GM12878 (cell line): ENCODE measurements around the gene EEF1G. TPM values are rescaled to one million over a fixed set of nuclear protein-coding genes. Genes with fewer than 3 reads are reported as not detected.

Source experiments
- EED ChIP-seq: sonication (generic); IDR thresholded peaks from 2 replicates; pipeline ENCODE4 v1.6.1; 2016; ENCODE audit warnings: antibody characterized with exemption, low read depth
- HDAC2 ChIP-seq: fragments of 200-600 bp; sonication (generic); IDR thresholded peaks from 2 replicates; pipeline ENCODE4 v1.6.1; 2017
- IKZF1 ChIP-seq: fragments of 450-650 bp; conservative IDR thresholded peaks from 2 replicates; pipeline ENCODE4 v1.6.1; 2017; ENCODE audit warnings: antibody characterized with exemption, mild to moderate bottlenecking
- IKZF2 ChIP-seq, 2 experiments: fragments of 450-650 bp; IDR thresholded peaks; 2 replicates each; pipeline ENCODE4 v1.6.1; 2017; ENCODE audit warnings: mild to moderate bottlenecking in 2 of 2, moderate library complexity in 2 of 2
- MYB ChIP-seq: fragments of 150-350 bp; IDR thresholded peaks from 2 replicates; pipeline ENCODE4 v1.6.1; 2014; ENCODE audit warnings: mild to moderate bottlenecking, low read depth, low read length, borderline replicate concordance
- NBN ChIP-seq: fragments of 450-650 bp; IDR thresholded peaks from 2 replicates; pipeline ENCODE4 v1.6.1; 2016
- NR2F1 ChIP-seq: fragments of 450-650 bp; conservative IDR thresholded peaks from 2 replicates; pipeline ENCODE4 v1.6.1; 2017; ENCODE audit warnings: mild to moderate bottlenecking
- POU2F2 ChIP-seq: IDR thresholded peaks from 3 replicates; pipeline ENCODE4 v1.6.1; 2011; ENCODE audit warnings: low read depth, mild to moderate bottlenecking, low read length, borderline replicate concordance
- RFX5 ChIP-seq: IDR thresholded peaks from 2 replicates; pipeline ENCODE4 v1.6.1; 2011; ENCODE audit warnings: low read depth, low read length, improper control_type of control experiment
- SPI1 ChIP-seq: IDR thresholded peaks from 2 replicates; pipeline ENCODE4 v1.6.1; 2011; ENCODE audit warnings: low read depth, mild to moderate bottlenecking, low read length, moderate library complexity, borderline replicate concordance; ENCODE audit not compliant: insufficient read depth
- TCF12 ChIP-seq: IDR thresholded peaks from 2 replicates; pipeline ENCODE4 v1.6.1; 2011; ENCODE audit warnings: low read depth, mild to moderate bottlenecking, low read length
- YY1 ChIP-seq: IDR thresholded peaks from 2 replicates; pipeline ENCODE4 v1.6.1; 2011; ENCODE audit warnings: low read depth, mild to moderate bottlenecking, low read length
- polyA plus RNA-seq, 11 experiments: library from polyadenylated mRNA; depleted of rRNA in 4 of 11; unstranded in 6 of 11; stranded (reverse) in 5 of 11; fragments of >200 nt; fragmentation: Nextera tagmentation in 4 of 11; fragmentation: Illumina TruSeq in 1 of 11; extraction: Ambion mirVana in 4 of 11; extraction: Trizol in 1 of 11; gene quantifications; 1 replicate in 1 of 11; 2 replicates in 10 of 11; pipeline versions ENCODE4 v1.2.1 to v1.2.3, GENCODE V29; 2011 to 2016; ENCODE audit warnings: inconsistent platforms in 2 of 11, missing spikeins in 2 of 11, low read depth in 1 of 11
- total RNA-seq, 4 experiments: library from RNA; depleted of rRNA in 3 of 4; stranded (reverse); fragments of >200 nt in 3 of 4; fragmentation: Illumina TruSeq in 1 of 4; extraction: Trizol in 1 of 4; gene quantifications; 2 replicates each; pipeline versions ENCODE4 v1.2.1 to v1.2.3, GENCODE V29; 2013 to 2021
- TF ChIP-seq, protein P1 (sequence below): fragments of 450-650 bp; formaldehyde crosslinking; IDR thresholded peaks from 2 replicates; pipeline ENCODE4 v1.4.0; 2022; ENCODE audit warnings: mild to moderate bottlenecking, moderate library complexity
- TF ChIP-seq, protein P2 (sequence below): IDR thresholded peaks from 2 replicates; pipeline ENCODE4 v1.6.1; 2011; ENCODE audit warnings: borderline replicate concordance, low read depth, mild to moderate bottlenecking, moderate library complexity, low read length; ENCODE audit not compliant: insufficient read depth, poor library complexity, severe bottlenecking
- TF ChIP-seq, protein P3 (sequence below): fragments of 150-350 bp; IDR thresholded peaks from 2 replicates; pipeline ENCODE4 v1.6.1; 2014; ENCODE audit warnings: mild to moderate bottlenecking, low read depth, low read length
- TF ChIP-seq, protein P4 (sequence below): IDR thresholded peaks from 2 replicates; pipeline ENCODE4 v1.6.1; 2011; ENCODE audit warnings: low read depth, low read length, improper control_type of control experiment, borderline replicate concordance

EEF1G gene
- total and polyA plus RNA-seq, 10 of the 15 experiments (the other 5 are each of a cell fraction or from before 2014, with no cell fraction given) = 850 to 2,739 (median 2,277) TPM

DNA sequence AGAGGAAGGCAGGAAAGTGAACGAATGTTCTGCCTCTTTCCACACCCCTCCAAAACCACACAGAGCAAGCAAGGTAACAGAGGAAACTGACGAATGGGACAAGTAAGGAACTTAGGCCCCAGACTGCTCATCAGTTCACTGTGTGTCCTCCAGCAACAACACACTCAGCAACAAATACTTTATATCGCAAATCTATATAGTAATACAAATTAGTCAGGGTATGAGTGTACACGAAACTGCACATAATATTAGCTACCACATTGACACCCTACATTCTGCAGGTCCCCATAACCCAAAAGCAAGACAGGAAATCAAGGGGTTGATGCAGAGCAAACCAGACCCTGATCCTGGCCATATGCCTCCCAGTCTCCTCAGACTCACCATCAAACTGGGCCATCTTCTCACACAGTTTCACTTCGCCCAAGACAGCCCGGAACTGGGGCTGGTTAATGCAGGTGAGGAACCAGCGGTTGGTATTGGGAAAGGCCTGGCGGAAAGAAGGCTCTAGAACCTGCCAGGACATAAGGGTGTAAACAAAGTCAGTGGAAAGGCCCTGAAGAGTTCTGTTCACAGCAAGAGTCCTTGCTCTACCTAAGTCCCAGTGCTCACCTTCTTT lies 6.6 kb downstream of the EEF1G start (continued):
- TF ChIP-seq, protein P1, sequence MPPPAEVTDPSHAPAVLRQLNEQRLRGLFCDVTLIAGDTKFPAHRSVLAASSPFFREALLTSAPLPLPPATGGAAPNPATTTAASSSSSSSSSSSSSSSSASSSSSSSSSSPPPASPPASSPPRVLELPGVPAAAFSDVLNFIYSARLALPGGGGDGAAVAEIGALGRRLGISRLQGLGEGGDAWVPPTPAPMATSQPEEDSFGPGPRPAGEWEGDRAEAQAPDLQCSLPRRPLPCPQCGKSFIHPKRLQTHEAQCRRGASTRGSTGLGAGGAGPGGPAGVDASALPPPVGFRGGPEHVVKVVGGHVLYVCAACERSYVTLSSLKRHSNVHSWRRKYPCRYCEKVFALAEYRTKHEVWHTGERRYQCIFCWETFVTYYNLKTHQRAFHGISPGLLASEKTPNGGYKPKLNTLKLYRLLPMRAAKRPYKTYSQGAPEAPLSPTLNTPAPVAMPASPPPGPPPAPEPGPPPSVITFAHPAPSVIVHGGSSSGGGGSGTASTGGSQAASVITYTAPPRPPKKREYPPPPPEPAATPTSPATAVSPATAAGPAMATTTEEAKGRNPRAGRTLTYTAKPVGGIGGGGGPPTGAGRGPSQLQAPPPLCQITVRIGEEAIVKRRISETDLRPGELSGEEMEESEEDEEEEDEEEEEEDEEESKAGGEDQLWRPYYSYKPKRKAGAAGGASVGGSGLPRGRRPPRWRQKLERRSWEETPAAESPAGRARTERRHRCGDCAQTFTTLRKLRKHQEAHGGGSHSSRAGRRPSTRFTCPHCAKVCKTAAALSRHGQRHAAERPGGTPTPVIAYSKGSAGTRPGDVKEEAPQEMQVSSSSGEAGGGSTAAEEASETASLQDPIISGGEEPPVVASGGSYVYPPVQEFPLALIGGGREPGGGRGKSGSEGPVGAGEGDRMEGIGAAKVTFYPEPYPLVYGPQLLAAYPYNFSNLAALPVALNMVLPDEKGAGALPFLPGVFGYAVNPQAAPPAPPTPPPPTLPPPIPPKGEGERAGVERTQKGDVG (CRISPR knock-in tag) = no peak
- TF ChIP-seq NR2F1 = no peak
- TF ChIP-seq IKZF1 = peak; percentile 56
- TF ChIP-seq, protein P2, sequence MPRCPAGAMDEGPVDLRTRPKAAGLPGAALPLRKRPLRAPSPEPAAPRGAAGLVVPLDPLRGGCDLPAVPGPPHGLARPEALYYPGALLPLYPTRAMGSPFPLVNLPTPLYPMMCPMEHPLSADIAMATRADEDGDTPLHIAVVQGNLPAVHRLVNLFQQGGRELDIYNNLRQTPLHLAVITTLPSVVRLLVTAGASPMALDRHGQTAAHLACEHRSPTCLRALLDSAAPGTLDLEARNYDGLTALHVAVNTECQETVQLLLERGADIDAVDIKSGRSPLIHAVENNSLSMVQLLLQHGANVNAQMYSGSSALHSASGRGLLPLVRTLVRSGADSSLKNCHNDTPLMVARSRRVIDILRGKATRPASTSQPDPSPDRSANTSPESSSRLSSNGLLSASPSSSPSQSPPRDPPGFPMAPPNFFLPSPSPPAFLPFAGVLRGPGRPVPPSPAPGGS = peak; percentile 73
- no peak for TF ChIP-seq EED
- no peak for TF ChIP-seq RFX5
- no peak for TF ChIP-seq POU2F2
- TF ChIP-seq NBN = no peak
- TF ChIP-seq, protein P3, sequence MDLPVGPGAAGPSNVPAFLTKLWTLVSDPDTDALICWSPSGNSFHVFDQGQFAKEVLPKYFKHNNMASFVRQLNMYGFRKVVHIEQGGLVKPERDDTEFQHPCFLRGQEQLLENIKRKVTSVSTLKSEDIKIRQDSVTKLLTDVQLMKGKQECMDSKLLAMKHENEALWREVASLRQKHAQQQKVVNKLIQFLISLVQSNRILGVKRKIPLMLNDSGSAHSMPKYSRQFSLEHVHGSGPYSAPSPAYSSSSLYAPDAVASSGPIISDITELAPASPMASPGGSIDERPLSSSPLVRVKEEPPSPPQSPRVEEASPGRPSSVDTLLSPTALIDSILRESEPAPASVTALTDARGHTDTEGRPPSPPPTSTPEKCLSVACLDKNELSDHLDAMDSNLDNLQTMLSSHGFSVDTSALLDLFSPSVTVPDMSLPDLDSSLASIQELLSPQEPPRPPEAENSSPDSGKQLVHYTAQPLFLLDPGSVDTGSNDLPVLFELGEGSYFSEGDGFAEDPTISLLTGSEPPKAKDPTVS = peak; percentile 82; the same call in 1 of the 2 replicates
- TF ChIP-seq, protein P4, sequence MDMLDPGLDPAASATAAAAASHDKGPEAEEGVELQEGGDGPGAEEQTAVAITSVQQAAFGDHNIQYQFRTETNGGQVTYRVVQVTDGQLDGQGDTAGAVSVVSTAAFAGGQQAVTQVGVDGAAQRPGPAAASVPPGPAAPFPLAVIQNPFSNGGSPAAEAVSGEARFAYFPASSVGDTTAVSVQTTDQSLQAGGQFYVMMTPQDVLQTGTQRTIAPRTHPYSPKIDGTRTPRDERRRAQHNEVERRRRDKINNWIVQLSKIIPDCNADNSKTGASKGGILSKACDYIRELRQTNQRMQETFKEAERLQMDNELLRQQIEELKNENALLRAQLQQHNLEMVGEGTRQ = no peak
- TF ChIP-seq SPI1 = peak; percentile 76
- TF ChIP-seq IKZF2 (IDR thresholded peaks at IDR 0.05) = peak; percentile 56 to 64; a peak in 3 of 4 replicates
- no peak for TF ChIP-seq TCF12
- TF ChIP-seq HDAC2 = no peak
- no peak for TF ChIP-seq YY1
- no peak for TF ChIP-seq MYB
